ENCODE measurements around the gene KANSL1. TPM values are rescaled to one million over a fixed set of nuclear protein-coding genes. Genes with fewer than 3 reads are reported as not detected.
A peak's percentile ranks its signal among the peaks of the same experiment; 100 is the strongest.

The KANSL1 gene
- total RNA-seq, 2 donors from 2014 or later: 137 to 144 TPM

GRCh38 chr17:46159686-46160085 lies 33.5 kb downstream of the KANSL1 start:
- DNase-seq: no peak
- H3K27ac ChIP-seq (ENCODE audit: low read depth, low read length): no peak overlapping the region
- H3K27me3 Mint-ChIP-seq (ENCODE audit: insufficient read depth): no peaks in the 10 kb centered on the region
- H3K4me3 Mint-ChIP-seq: no peak overlapping the region
- peaks cover 43% of the 10 kb centered on the region for H3K4me1 Mint-ChIP-seq
- peaks cover 4% of the 10 kb centered on the region for H3K36me3 ChIP-seq (ENCODE audit: control insufficient read depth, insufficient read depth, low read length)
- H3K27me3 ChIP-seq (ENCODE audit: control insufficient read depth, insufficient read depth, low read length, poor library complexity, severe bottlenecking): no peaks in the 10 kb centered on the region
- H3K36me3 Mint-ChIP-seq (ENCODE audit: low read depth): peaks cover 14% of the 10 kb centered on the region
- H3K9me3 ChIP-seq (ENCODE audit: control insufficient read depth, low read length): no peaks in the 10 kb centered on the region
- no peaks in the 10 kb centered on the region for H3K9me3 Mint-ChIP-seq
- no peak overlapping the region for H3K4me3 ChIP-seq (ENCODE audit: low read length)
- H3K27ac Mint-ChIP-seq: no peak overlapping the region
- H3K4me1 ChIP-seq (ENCODE audit: control insufficient read depth, insufficient read depth, low read length): peaks cover 7% of the 10 kb centered on the region
- WGBS, 2 experiments (ENCODE audit: insufficient coverage in 1 of 2, insufficient read length in 1 of 2): 90 to 100% methylated on average over 1 to 2 of the region's 2 CpGs
- no peak for TF ChIP-seq CTCF (conservative IDR thresholded peaks at IDR 0.05)
- no peak overlapping the region for H3K9ac ChIP-seq (ENCODE audit: extremely low read depth, low read length, poor library complexity, severe bottlenecking)

GRCh38 chr17:46158323-46159296 lies 34.6 kb downstream of the KANSL1 start:
- Histone ChIP-seq H3K27me3 (ENCODE audit: control insufficient read depth, insufficient read depth, low read length, poor library complexity, severe bottlenecking) (no peaks in the 10 kb centered on the region), H3K4me1 (ENCODE audit: control insufficient read depth, insufficient read depth, low read length) (peaks cover 10% of the 10 kb centered on the region), H3K27ac (ENCODE audit: low read depth, low read length) (no peak overlapping the region), H3K9ac (ENCODE audit: extremely low read depth, low read length, poor library complexity, severe bottlenecking) (no peak overlapping the region), H3K9me3 (ENCODE audit: control insufficient read depth, low read length) (no peaks in the 10 kb centered on the region), H3K4me3 (ENCODE audit: low read length) (no peak overlapping the region), H3K36me3 (ENCODE audit: control insufficient read depth, insufficient read depth, low read length) (peaks cover 4% of the 10 kb centered on the region)
- Mint-ChIP-seq H3K4me3 (no peak overlapping the region), H3K27ac (peak overlapping the region; percentile 22), H3K27me3 (ENCODE audit: insufficient read depth) (no peaks in the 10 kb centered on the region), H3K36me3 (ENCODE audit: low read depth) (peaks cover 11% of the 10 kb centered on the region), H3K9me3 (no peaks in the 10 kb centered on the region), H3K4me1 (peaks cover 41% of the 10 kb centered on the region)
- WGBS, 2 experiments (ENCODE audit: insufficient coverage in 1 of 2, insufficient read length in 1 of 2): 95 to 96% methylated on average over 12 to 18 of the region's 18 CpGs
- DNase-seq: no peak
- TF ChIP-seq CTCF (conservative IDR thresholded peaks at IDR 0.05): no peak

- H3K4me3 ChIP-seq (ENCODE audit: low read length): no peak overlapping the region
- no peaks in the 10 kb centered on the region for H3K9me3 ChIP-seq (ENCODE audit: control insufficient read depth, low read length)
- H3K27ac ChIP-seq (ENCODE audit: low read depth, low read length): peak overlapping the region; percentile 9
- Mint-ChIP-seq H3K4me1 (peaks cover 46% of the 10 kb centered on the region), H3K4me3 (no peak overlapping the region), H3K9me3 (no peaks in the 10 kb centered on the region), H3K36me3 (ENCODE audit: low read depth) (peaks cover 11% of the 10 kb centered on the region), H3K27me3 (ENCODE audit: insufficient read depth) (no peaks in the 10 kb centered on the region), H3K27ac (no peak overlapping the region)
- no peak overlapping the region for H3K9ac ChIP-seq (ENCODE audit: extremely low read depth, low read length, poor library complexity, severe bottlenecking)
- 95 to 100% methylated on average over 2 to 3 of the region's 3 CpGs for WGBS, 2 experiments (ENCODE audit: insufficient coverage in 1 of 2, insufficient read length in 1 of 2)
- peaks cover 4% of the 10 kb centered on the region for H3K36me3 ChIP-seq (ENCODE audit: control insufficient read depth, insufficient read depth, low read length)
- DNase-seq: no peak
- no peak for TF ChIP-seq CTCF (conservative IDR thresholded peaks at IDR 0.05)
- H3K4me1 ChIP-seq (ENCODE audit: control insufficient read depth, insufficient read depth, low read length): peaks cover 18% of the 10 kb centered on the region
- H3K27me3 ChIP-seq (ENCODE audit: control insufficient read depth, insufficient read depth, low read length, poor library complexity, severe bottlenecking): no peaks in the 10 kb centered on the region
Measured at GRCh38 chr17:46157443-46158062, 35.7 kb downstream of the KANSL1 start.
